Stomach (tissue), 9 donors: ENCODE results near the gene PFN2. TPM values are rescaled to one million over a fixed set of nuclear protein-coding genes. Genes with fewer than 3 reads are reported as not detected.
"Not testable (repeated sequence)": the region's sequence is repeated elsewhere in the genome, so short reads cannot be mapped to it uniquely, and the experiment has no call there.

ENCODE experiments used
- DNase-seq, 2 donors: peaks; one replicate each; pipeline versions ENCODE4 v3.0.0 to v3.0.0-alpha.2; 2013 to 2019
- H3K27ac ChIP-seq, 5 donors: fragments of 200-600 bp in 4 of 5; sonication (generic) in 4 of 5; one replicate each; pipeline ENCODE4 v1.5.1; 2013 to 2019; ENCODE audit warnings: mild to moderate bottlenecking in 1 of 5, moderate library complexity in 1 of 5
- H3K27me3 ChIP-seq, 3 donors: fragments of 200-600 bp; sonication (generic); one replicate each; pipeline ENCODE4 v1.5.1; 2017 to 2019; ENCODE audit warnings: mixed run types in 1 of 3
- H3K36me3 ChIP-seq, 4 donors: fragments of 200-600 bp; sonication (generic); 1 replicate in 3 of 4; 2 replicates in 1 of 4; pipeline ENCODE4 v1.5.1; 2016 to 2019
- H3K4me1 ChIP-seq, 4 donors: fragments of 200-600 bp; sonication (generic); one replicate each; pipeline ENCODE4 v1.5.1; 2016 to 2019
- H3K4me3 ChIP-seq, 4 donors: fragments of 200-600 bp; sonication (generic) in 3 of 4; one replicate each; pipeline ENCODE4 v1.5.1; 2016 to 2019; ENCODE audit warnings: mild to moderate bottlenecking in 1 of 4
- H3K9me3 ChIP-seq, 4 donors: fragments of 200-600 bp; sonication (generic); one replicate each; pipeline ENCODE4 v1.5.1; 2016 to 2019
- EP300 ChIP-seq: sonication (generic); formaldehyde crosslinking; IDR thresholded peaks from one replicate; pipeline ENCODE4 v1.6.1; 2017; ENCODE audit warnings: antibody characterized with exemption
- POLR2A ChIP-seq, 4 donors: fragments of 450-650 bp; IDR thresholded peaks; one replicate each; pipeline ENCODE4 v1.6.1; 2016; ENCODE audit warnings: antibody characterized with exemption in 4 of 4, control low read depth in 2 of 4, mild to moderate bottlenecking in 1 of 4, moderate library complexity in 1 of 4
- POLR2AphosphoS5 ChIP-seq, 3 donors: sonication (generic); formaldehyde crosslinking; IDR thresholded peaks; one replicate each; pipeline ENCODE4 v1.6.1; 2016; ENCODE audit warnings: antibody characterized with exemption in 3 of 3
- WGBS, 5 donors: extraction: QIAGEN DNeasy Blood & Tissue Kit in 3 of 5; methylation state at CpG; one replicate each; pipeline versions ENCODE4 v1.1.5 to v1.1.7; 2013 to 2018; 5-methylcytosine and 5-hydroxymethylcytosine counted together
- intact Hi-C: fragments of 100-400 bp; cut with DNase I; formaldehyde crosslinking; loops from one replicate; pipeline ENCODE4 v1.15.1; 2023; ENCODE audit warnings: low total_unique reads
- polyA plus RNA-seq, 3 donors: library from polyadenylated mRNA; stranded (reverse); fragments of 200-250 nt; gene quantifications; one replicate each; pipeline ENCODE4 v1.2.3, GENCODE V29; 2013
- total RNA-seq, 5 donors: library from RNA; depleted of rRNA; stranded (reverse); fragments of >200 nt; gene quantifications; one replicate each; pipeline versions ENCODE4 v1.1.0 to v1.2.3, GENCODE V29; 2014 to 2016
- TF ChIP-seq, protein P1 (sequence below), 7 experiments: fragments of 450-650 bp in 4 of 7; fragments of 200-600 bp in 3 of 7; sonication (generic) in 3 of 7; IDR thresholded peaks; one replicate each; pipeline ENCODE4 v1.5.1; 2016 to 2019; ENCODE audit warnings: antibody characterized with exemption in 7 of 7, control low read depth in 2 of 7, mild to moderate bottlenecking in 1 of 7
- donor health status: healthy with polysubstance abuse.
- donor health status: Bipolar disorder and iron deficiency.
- donor health status: healthy.

Gene PFN2
- total and polyA plus RNA-seq, 8 donors, result 1.2 to 130 (median 38.4) TPM

- WGBS, 5 donors, result 42 to 71% (median 61%) methylated on average over 1 of the region's 1 CpG
- Histone ChIP-seq H3K4me3 (no peak overlapping the region), H3K36me3 (peaks cover 0 to 16% (median under 1%) of the 10 kb centered on the region in 4 donors), H3K27me3 (no peaks in the 10 kb centered on the region), H3K9me3 (no peaks in the 10 kb centered on the region), H3K4me1 (peaks cover 0 to 21% (median 6%) of the 10 kb centered on the region in 4 donors), H3K27ac (no peak overlapping the region)
- TF ChIP-seq, protein P1, sequence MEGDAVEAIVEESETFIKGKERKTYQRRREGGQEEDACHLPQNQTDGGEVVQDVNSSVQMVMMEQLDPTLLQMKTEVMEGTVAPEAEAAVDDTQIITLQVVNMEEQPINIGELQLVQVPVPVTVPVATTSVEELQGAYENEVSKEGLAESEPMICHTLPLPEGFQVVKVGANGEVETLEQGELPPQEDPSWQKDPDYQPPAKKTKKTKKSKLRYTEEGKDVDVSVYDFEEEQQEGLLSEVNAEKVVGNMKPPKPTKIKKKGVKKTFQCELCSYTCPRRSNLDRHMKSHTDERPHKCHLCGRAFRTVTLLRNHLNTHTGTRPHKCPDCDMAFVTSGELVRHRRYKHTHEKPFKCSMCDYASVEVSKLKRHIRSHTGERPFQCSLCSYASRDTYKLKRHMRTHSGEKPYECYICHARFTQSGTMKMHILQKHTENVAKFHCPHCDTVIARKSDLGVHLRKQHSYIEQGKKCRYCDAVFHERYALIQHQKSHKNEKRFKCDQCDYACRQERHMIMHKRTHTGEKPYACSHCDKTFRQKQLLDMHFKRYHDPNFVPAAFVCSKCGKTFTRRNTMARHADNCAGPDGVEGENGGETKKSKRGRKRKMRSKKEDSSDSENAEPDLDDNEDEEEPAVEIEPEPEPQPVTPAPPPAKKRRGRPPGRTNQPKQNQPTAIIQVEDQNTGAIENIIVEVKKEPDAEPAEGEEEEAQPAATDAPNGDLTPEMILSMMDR (IDR thresholded peaks at IDR 0.05), result no peak
- TF ChIP-seq EP300, result no peak
- TF ChIP-seq POLR2AphosphoS5 (IDR thresholded peaks at IDR 0.05), result no peak
- TF ChIP-seq POLR2A (IDR thresholded peaks at IDR 0.05), result no peak
- intact Hi-C loops, result no loop called here
- no peak for DNase-seq
Observed at GRCh38 chr3:149954812-149955211, 15.9 kb downstream of the PFN2 start.

- Histone ChIP-seq H3K4me3 (no peak overlapping the region), H3K27me3 (no peaks in the 10 kb centered on the region), H3K4me1 (peaks cover 0 to 13% (median 2%) of the 10 kb centered on the region in 4 donors), H3K27ac (no peak overlapping the region), H3K9me3 (peaks cover 0 to 3% (median 0%) of the 10 kb centered on the region in 4 donors), H3K36me3 (peaks cover 0 to 34% (median 6%) of the 10 kb centered on the region in 4 donors)
- DNase-seq, result no peak
- no peak for TF ChIP-seq POLR2A (IDR thresholded peaks at IDR 0.05)
- TF ChIP-seq, protein P1 (IDR thresholded peaks at IDR 0.05), result no peak
- no peak for TF ChIP-seq EP300
- TF ChIP-seq POLR2AphosphoS5 (IDR thresholded peaks at IDR 0.05), result no peak
- WGBS, 5 donors, result 95 to 99% (median 97%) methylated on average over 2 of the region's 2 CpGs
- intact Hi-C loops, result no loop called here
Observed at GRCh38 chr3:149949181-149949580, 21.5 kb downstream of the PFN2 start.

- Histone ChIP-seq H3K27me3 (no peaks in the 10 kb centered on the region), H3K4me1 (peaks cover 0 to 13% (median 0%) of the 10 kb centered on the region in 4 donors), H3K36me3 (peaks cover 0 to 32% (median 8%) of the 10 kb centered on the region in 4 donors), H3K9me3 (peaks cover 0 to 3% (median 0%) of the 10 kb centered on the region in 4 donors), H3K4me3 (no peak overlapping the region), H3K27ac (no peak overlapping the region)
- no peak for TF ChIP-seq POLR2A (IDR thresholded peaks at IDR 0.05)
- no peak for TF ChIP-seq POLR2AphosphoS5 (IDR thresholded peaks at IDR 0.05)
- no peak for TF ChIP-seq EP300
- 92 to 99% (median 96%) methylated on average over 7 of the region's 7 CpGs for WGBS, 5 donors
- intact Hi-C loops, result no loop called here
- DNase-seq, result no peak
Observed at GRCh38 chr3:149947231-149947630, 23.5 kb downstream of the PFN2 start.

- H3K9me3 ChIP-seq, H3K4me3 ChIP-seq, H3K27ac ChIP-seq, intact Hi-C loops, H3K27me3 ChIP-seq, DNase-seq, H3K4me1 ChIP-seq: not testable (repeated sequence)
- 95 to 99% (median 96%) methylated on average over 3 of the region's 3 CpGs for WGBS, 5 donors
- peaks cover 0 to 16% (median 16%) of the 10 kb centered on the region in 4 donors for H3K36me3 ChIP-seq
Observed at GRCh38 chr3:149943966-149944365, 26.7 kb downstream of the PFN2 start.

- TF ChIP-seq POLR2A (IDR thresholded peaks at IDR 0.05) (no peak), POLR2AphosphoS5 (IDR thresholded peaks at IDR 0.05) (no peak), EP300 (no peak)
- TF ChIP-seq, protein P1 (IDR thresholded peaks at IDR 0.05), result no peak
- intact Hi-C loops, result no loop called here
- Histone ChIP-seq H3K4me3 (no peak overlapping the region), H3K9me3 (peaks cover 0 to 3% (median 0%) of the 10 kb centered on the region in 4 donors), H3K27me3 (no peaks in the 10 kb centered on the region), H3K4me1 (peaks cover 0 to 10% (median 3%) of the 10 kb centered on the region in 4 donors), H3K36me3 (peaks cover 0 to 11% (median 9%) of the 10 kb centered on the region in 4 donors), H3K27ac (no peak overlapping the region)
- no peak for DNase-seq
Observed at GRCh38 chr3:149942409-149942808, 28.3 kb downstream of the PFN2 start.
